Right cardiac atrium (tissue), 5 donors: ENCODE measurements around the gene NRP2. TPM values are rescaled to one million over a fixed set of nuclear protein-coding genes. Genes with fewer than 3 reads are reported as not detected.

Source experiments
- ATAC-seq, 2 donors: fragments of 200-7000 bp; cut with Tn5 transposase; one replicate each; pipeline versions ENCODE4 v1.8.0 to v1.9.1; 2020; ENCODE audit warnings: moderate library complexity in 2 of 2, mild to moderate bottlenecking in 1 of 2
- DNase-seq, 3 donors: peaks; one replicate each; pipeline ENCODE4 v3.0.0-alpha.2; 2020
- H3K27ac ChIP-seq: one replicate; pipeline ENCODE4 v1.5.1; 2013; ENCODE audit warnings: mild to moderate bottlenecking, low read length, control low read depth, moderate library complexity
- H3K27me3 ChIP-seq: one replicate; pipeline ENCODE4 v1.6.1; 2013; ENCODE audit not compliant: control insufficient read depth, insufficient read depth
- H3K4me1 ChIP-seq: one replicate; pipeline ENCODE4 v1.6.1; 2013; ENCODE audit warnings: low read length; ENCODE audit not compliant: control insufficient read depth, insufficient read depth
- H3K4me3 ChIP-seq: one replicate; pipeline ENCODE4 v1.5.1; 2013; ENCODE audit warnings: low read length, control low read depth
- H3K9me3 ChIP-seq: one replicate; pipeline ENCODE4 v1.6.1; 2013; ENCODE audit warnings: low read length; ENCODE audit not compliant: control insufficient read depth
- WGBS: extraction: QIAGEN DNeasy Blood & Tissue Kit; methylation state at CpG from one replicate; pipeline ENCODE4 v1.1.7; 2013; 5-methylcytosine and 5-hydroxymethylcytosine counted together
- intact Hi-C, 4 donors: fragments of 100-400 bp; cut with DNase I; formaldehyde crosslinking; loops; one replicate each; pipeline versions ENCODE4 v1.11.0 to v1.14.0; 2022 to 2023
- polyA plus RNA-seq: library from polyadenylated mRNA; stranded (reverse); fragments of 200-250 nt; gene quantifications from one replicate; pipeline ENCODE4 v1.2.3, GENCODE V29; 2013
- total RNA-seq, 4 donors: library from RNA; stranded (reverse); fragmentation: NEBNext Ultra II Directional; extraction: Animal tissue kit (Norgen Biotek cat#: 25700); gene quantifications; one replicate each; pipeline ENCODE4 v1.2.1, GENCODE V29; 2021
- donor health status: healthy with polysubstance abuse.
- donor health status: DM: no; HTN: yes; CAD: no.
- donor health status: DM: no; HTN: no; CAD: no.
- donor health status: DM: no; HTN: yes; CAD: no; lungs with severe emphysema.
- donor health status: DM: yes; HTN: yes; CAD: no.

Gene NRP2
- total and polyA plus RNA-seq, 5 donors = 5.7 to 11.1 (median 9.5) TPM

DNA sequence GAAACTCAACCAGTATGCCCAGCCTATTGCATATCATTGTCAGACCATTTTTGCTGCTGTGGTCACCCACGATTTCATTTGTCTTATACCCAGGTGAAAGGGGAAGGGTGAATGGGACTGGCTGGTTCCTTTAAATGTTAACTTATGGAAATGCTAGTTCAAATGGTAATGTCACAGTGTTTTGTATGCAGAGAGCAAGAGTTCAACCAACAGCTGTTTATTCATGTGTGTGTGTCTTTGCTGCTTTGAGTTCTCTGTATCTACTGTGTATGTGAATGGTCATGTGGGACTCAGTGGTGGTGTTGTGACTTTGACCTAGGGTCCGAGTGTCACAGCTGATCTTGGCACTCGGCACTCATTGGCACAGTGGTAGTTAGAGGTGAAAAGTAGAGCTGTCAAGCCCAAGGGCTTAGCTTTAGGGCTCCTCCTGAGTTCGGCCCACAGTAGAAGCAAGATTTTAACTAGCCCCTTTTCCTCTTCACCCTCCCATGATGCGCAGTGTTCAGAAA, 114.6 kb downstream of the NRP2 start:
- 95% methylated on average over 5 of the region's 5 CpGs for WGBS
- H3K4me3 ChIP-seq = no peak overlapping the region
- no peaks in the 10 kb centered on the region for H3K4me1 ChIP-seq
- no peak overlapping the region for H3K27ac ChIP-seq
- H3K9me3 ChIP-seq = peaks cover 2% of the 10 kb centered on the region
- ATAC-seq = no peak
- no peaks in the 10 kb centered on the region for H3K27me3 ChIP-seq
- intact Hi-C loops = no loop called here
- no peak for DNase-seq

DNA sequence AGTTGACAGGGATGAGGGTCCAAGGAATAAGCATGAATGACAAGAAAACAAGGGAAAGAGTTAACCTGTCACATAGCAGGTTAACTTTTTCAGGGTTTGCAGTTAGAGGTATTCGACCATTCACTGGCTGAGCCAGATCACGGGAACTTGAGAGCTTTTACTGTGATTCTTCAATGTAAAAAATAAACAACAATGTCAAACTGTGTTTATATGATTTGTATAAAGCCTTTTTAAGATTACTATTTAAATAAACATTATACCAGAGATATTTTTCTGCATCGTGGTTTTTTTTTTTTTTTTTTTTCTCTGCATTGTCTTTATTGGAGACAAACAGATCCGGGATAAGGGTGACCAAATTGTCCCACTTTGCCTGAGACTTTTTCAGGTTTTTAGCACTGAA, 115.6 kb downstream of the NRP2 start:
- Histone ChIP-seq H3K4me1 (no peaks in the 10 kb centered on the region), H3K27me3 (no peaks in the 10 kb centered on the region), H3K9me3 (peaks cover 2% of the 10 kb centered on the region), H3K4me3 (no peak overlapping the region), H3K27ac (no peak overlapping the region)
- no peak for ATAC-seq
- intact Hi-C loops = no loop called here
- no peak for DNase-seq
- 92% methylated on average over 4 of the region's 4 CpGs for WGBS

- intact Hi-C loops = no loop called here
- no peak overlapping the region for H3K27ac ChIP-seq
- ATAC-seq = no peak
- peaks cover 2% of the 10 kb centered on the region for H3K9me3 ChIP-seq
- DNase-seq = no peak
- H3K4me3 ChIP-seq = no peak overlapping the region
- H3K27me3 ChIP-seq = no peaks in the 10 kb centered on the region
- no peaks in the 10 kb centered on the region for H3K4me1 ChIP-seq
- WGBS = 37% methylated on average over 2 of the region's 2 CpGs
Measured at GRCh38 chr2:205800224-205800623, 117.9 kb downstream of the NRP2 start.

GRCh38 chr2:205800773-205801172, 118.5 kb downstream of the NRP2 start:
- H3K4me3 ChIP-seq = no peak overlapping the region
- peak; percentile 38 to 65 for ATAC-seq
- intact Hi-C loops = no loop called here
- H3K27ac ChIP-seq = no peak overlapping the region
- peaks cover 2% of the 10 kb centered on the region for H3K9me3 ChIP-seq
- 40% methylated on average over 3 of the region's 3 CpGs for WGBS
- peak; percentile 23 to 76 (median 72) for DNase-seq
- no peaks in the 10 kb centered on the region for H3K4me1 ChIP-seq
- no peaks in the 10 kb centered on the region for H3K27me3 ChIP-seq

DNA sequence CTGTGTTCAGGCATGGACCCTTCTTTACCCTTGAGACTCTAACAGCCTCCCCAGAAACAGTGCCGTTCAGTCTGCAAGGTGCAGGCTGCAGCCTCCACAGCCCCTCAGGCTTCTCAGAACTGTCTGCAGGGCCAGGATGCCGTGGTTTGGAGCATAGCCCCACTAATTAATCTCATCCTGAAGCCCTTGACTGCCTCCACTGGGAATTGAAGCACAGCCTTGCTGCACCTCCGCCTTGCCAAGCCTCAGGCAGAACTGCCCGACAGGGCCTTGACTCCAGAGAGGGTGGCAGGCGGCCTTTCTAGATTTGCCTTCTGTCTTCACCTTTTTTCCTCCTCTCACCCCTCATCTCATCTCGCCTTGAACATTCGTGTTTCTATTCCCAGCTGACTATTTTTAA, 119.8 kb downstream of the NRP2 start:
- ATAC-seq = no peak
- intact Hi-C loops = no loop called here
- H3K27me3 ChIP-seq = no peaks in the 10 kb centered on the region
- 76% methylated on average over 7 of the region's 7 CpGs for WGBS
- no peak for DNase-seq
- H3K4me3 ChIP-seq = no peak overlapping the region
- no peak overlapping the region for H3K27ac ChIP-seq
- H3K4me1 ChIP-seq = no peaks in the 10 kb centered on the region
- H3K9me3 ChIP-seq = peaks cover 2% of the 10 kb centered on the region

- H3K9me3 ChIP-seq = peaks cover 2% of the 10 kb centered on the region
- intact Hi-C loops = no loop called here
- DNase-seq = no peak
- no peaks in the 10 kb centered on the region for H3K27me3 ChIP-seq
- WGBS = 88% methylated on average over 6 of the region's 6 CpGs
- no peak overlapping the region for H3K4me3 ChIP-seq
- ATAC-seq = no peak
- H3K27ac ChIP-seq = no peak overlapping the region
- H3K4me1 ChIP-seq = no peaks in the 10 kb centered on the region
Measured at GRCh38 chr2:205802941-205803340, 120.6 kb downstream of the NRP2 start.

DNA sequence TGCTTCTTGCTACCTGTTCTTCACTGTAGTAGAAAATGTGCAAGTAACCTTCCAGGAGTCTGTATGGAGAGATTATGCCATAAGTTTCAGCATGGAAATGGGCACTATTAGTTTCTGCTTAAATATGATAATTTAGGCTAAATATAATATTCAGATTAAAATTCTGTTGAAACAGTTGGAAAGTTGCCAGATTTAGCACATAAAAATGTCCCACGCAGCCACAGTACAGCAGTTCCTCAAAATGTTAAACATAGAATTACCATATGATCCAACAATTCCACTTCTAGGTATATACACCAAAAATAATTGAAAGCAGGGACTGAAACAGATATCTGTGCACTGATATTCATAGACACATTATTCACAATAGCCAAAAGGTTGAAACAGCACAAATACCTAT, 121.2 kb downstream of the NRP2 start:
- 83% methylated on average over 1 of the region's 1 CpG for WGBS
- Histone ChIP-seq H3K27me3 (no peaks in the 10 kb centered on the region), H3K4me1 (no peaks in the 10 kb centered on the region), H3K9me3 (peaks cover 2% of the 10 kb centered on the region), H3K27ac (no peak overlapping the region), H3K4me3 (no peak overlapping the region)
- no peak for ATAC-seq
- DNase-seq = no peak
- intact Hi-C loops = no loop called here

GRCh38 chr2:205805136-205805535, 122.8 kb downstream of the NRP2 start:
- Histone ChIP-seq H3K4me3 (no peak overlapping the region), H3K27ac (no peak overlapping the region), H3K9me3 (no peaks in the 10 kb centered on the region), H3K4me1 (no peaks in the 10 kb centered on the region), H3K27me3 (no peaks in the 10 kb centered on the region)
- intact Hi-C loops = no loop called here
- 88% methylated on average over 8 of the region's 8 CpGs for WGBS
- ATAC-seq = no peak
- no peak for DNase-seq

- no peak for ATAC-seq
- H3K4me3 ChIP-seq = no peak overlapping the region
- no peaks in the 10 kb centered on the region for H3K27me3 ChIP-seq
- H3K9me3 ChIP-seq = no peaks in the 10 kb centered on the region
- no peaks in the 10 kb centered on the region for H3K4me1 ChIP-seq
- intact Hi-C loops = no loop called here
- no peak for DNase-seq
- H3K27ac ChIP-seq = no peak overlapping the region
- WGBS = 85% methylated on average over 18 of the region's 18 CpGs
Measured at GRCh38 chr2:205806143-205806905, 124.0 kb downstream of the NRP2 start.

DNA sequence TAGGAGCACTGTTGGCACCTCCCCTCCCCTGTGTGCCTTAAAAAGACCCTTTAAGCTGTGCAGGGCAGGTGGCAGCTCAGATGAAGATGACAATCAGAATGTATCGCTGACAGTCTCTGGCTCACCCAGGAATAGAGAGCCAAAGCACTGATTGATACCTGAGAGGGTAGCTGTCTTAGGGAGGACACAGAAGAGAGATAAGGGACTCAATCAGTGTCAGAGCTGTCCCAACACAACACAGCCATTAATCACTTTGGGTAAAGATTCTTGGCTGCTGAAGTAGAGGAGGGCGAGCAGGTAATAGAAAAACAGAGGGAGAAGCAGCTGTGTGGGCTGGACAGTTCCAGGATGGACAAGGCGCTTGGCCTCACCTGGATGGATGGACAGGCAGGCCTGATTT, 124.9 kb downstream of the NRP2 start:
- no peak overlapping the region for H3K4me3 ChIP-seq
- intact Hi-C loops = no loop called here
- H3K9me3 ChIP-seq = no peaks in the 10 kb centered on the region
- H3K27ac ChIP-seq = no peak overlapping the region
- ATAC-seq = no peak
- DNase-seq = no peak
- H3K4me1 ChIP-seq = no peaks in the 10 kb centered on the region
- WGBS = 91% methylated on average over 3 of the region's 3 CpGs
- H3K27me3 ChIP-seq = no peaks in the 10 kb centered on the region

DNA sequence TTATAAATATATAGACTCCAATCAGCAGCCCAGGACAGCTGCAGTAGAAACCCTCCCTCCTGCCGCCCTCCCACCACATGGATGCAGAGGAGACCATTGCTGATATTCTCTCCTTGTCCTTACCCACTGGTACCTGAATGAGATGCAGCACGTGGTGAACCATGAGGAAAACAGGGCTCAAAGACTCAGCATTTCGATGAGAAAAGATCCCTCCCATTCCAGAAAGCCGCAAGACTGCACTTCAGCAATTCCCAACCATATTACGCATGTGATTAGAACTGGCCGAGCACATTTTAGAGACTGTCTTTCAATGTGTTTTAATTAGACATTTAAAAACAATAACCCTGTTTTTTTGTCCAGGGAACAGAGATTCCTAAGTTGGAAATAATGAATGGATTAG, 125.5 kb downstream of the NRP2 start:
- H3K4me1 ChIP-seq = no peaks in the 10 kb centered on the region
- ATAC-seq = no peak
- 87% methylated on average over 6 of the region's 6 CpGs for WGBS

More for the DNA sequence above, 125.5 kb downstream of the NRP2 start:
- no peak overlapping the region for H3K27ac ChIP-seq
- H3K4me3 ChIP-seq = no peak overlapping the region
- intact Hi-C loops = no loop called here
- H3K9me3 ChIP-seq = no peaks in the 10 kb centered on the region
- no peaks in the 10 kb centered on the region for H3K27me3 ChIP-seq
- no peak for DNase-seq
